GM13977 (cell line): ENCODE results near the gene FA2H.

Experiments
- DNase-seq: peaks from one replicate; pipeline ENCODE4 v3.0.0; 2012; ENCODE audit warnings: low spot score
- CTCF ChIP-seq: IDR thresholded peaks from 2 replicates; pipeline ENCODE4 v1.5.1; 2012; ENCODE audit warnings: mild to moderate bottlenecking, control low read depth; ENCODE audit not compliant: insufficient read depth; ENCODE audit errors: extremely low read depth, missing control alignments
- in situ Hi-C: fragments of 300-500 bp; cut with MboI; formaldehyde crosslinking; loops from one replicate; pipeline ENCODE4 v1.12.0; 2022; ENCODE audit warnings: low sequenced_read_pairs, low pct_unique_long_range_greater_than_20kb, mixed read lengths, inconsistent platforms; ENCODE audit not compliant: unreplicated experiment

The FA2H gene

GRCh38 chr16:74742051-74742481, 32.6 kb downstream of the FA2H start:
- no peak for TF ChIP-seq CTCF
- in situ Hi-C loops: no loop called here
- DNase-seq: no peak

GRCh38 chr16:74740795-74741304, 33.8 kb downstream of the FA2H start:
- no peak for TF ChIP-seq CTCF
- in situ Hi-C loops: no loop called here
- DNase-seq: no peak

- in situ Hi-C loops: no loop called here
- DNase-seq: no peak
- TF ChIP-seq CTCF: no peak
These were observed 35.3 kb downstream of the FA2H start for GRCh38 chr16:74739275-74739674.

- DNase-seq: no peak
- in situ Hi-C loops: no loop called here
- no peak for TF ChIP-seq CTCF
These were observed 35.8 kb downstream of the FA2H start for GRCh38 chr16:74738816-74739215.

- TF ChIP-seq CTCF: no peak
- in situ Hi-C loops: no loop called here
- DNase-seq: no peak
These were observed 36.5 kb downstream of the FA2H start for GRCh38 chr16:74738113-74738541.

GRCh38 chr16:74737521-74737920, 37.1 kb downstream of the FA2H start:
- no peak for DNase-seq
- in situ Hi-C loops: no loop called here
- no peak for TF ChIP-seq CTCF
